ENCODE results near the gene HSPA1B.

DNA sequence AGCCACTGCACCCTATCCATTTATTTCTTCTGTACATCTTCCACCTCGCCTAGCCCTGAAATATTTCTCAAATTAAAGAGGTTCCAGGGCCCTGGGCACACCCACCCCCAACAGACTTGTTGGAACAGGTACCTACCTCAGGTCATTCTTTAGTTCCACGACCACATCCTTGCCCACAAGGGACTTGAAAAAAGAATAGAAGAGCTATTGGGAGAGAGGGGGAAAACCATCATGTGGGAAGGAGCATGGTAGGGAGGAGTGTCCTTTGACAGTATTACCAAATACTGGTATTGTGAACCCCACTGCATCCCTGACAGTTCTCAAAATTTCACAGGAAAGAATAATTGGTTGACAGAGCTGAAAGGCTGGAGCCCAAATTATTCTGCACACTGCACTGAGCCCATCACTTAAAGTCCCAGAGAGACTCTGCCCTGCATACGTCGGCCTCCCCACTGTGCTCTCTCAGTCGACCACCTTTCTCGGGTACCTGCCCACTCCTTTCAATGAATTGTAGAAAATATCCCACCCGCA is 21.5 kb upstream of the HSPA1B start:
- TF ChIP-seq, protein P1, sequence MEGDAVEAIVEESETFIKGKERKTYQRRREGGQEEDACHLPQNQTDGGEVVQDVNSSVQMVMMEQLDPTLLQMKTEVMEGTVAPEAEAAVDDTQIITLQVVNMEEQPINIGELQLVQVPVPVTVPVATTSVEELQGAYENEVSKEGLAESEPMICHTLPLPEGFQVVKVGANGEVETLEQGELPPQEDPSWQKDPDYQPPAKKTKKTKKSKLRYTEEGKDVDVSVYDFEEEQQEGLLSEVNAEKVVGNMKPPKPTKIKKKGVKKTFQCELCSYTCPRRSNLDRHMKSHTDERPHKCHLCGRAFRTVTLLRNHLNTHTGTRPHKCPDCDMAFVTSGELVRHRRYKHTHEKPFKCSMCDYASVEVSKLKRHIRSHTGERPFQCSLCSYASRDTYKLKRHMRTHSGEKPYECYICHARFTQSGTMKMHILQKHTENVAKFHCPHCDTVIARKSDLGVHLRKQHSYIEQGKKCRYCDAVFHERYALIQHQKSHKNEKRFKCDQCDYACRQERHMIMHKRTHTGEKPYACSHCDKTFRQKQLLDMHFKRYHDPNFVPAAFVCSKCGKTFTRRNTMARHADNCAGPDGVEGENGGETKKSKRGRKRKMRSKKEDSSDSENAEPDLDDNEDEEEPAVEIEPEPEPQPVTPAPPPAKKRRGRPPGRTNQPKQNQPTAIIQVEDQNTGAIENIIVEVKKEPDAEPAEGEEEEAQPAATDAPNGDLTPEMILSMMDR (conservative IDR thresholded peaks at IDR 0.05; ENCODE audit: low read depth, low read length): no peak
- TF ChIP-seq POLR2A (IDR thresholded peaks at IDR 0.05; ENCODE audit: low read depth, low read length): no peak
- TF ChIP-seq, protein P2, sequence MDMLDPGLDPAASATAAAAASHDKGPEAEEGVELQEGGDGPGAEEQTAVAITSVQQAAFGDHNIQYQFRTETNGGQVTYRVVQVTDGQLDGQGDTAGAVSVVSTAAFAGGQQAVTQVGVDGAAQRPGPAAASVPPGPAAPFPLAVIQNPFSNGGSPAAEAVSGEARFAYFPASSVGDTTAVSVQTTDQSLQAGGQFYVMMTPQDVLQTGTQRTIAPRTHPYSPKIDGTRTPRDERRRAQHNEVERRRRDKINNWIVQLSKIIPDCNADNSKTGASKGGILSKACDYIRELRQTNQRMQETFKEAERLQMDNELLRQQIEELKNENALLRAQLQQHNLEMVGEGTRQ (IDR thresholded peaks at IDR 0.05; ENCODE audit: low read depth, low read length): no peak
- no peak for TF ChIP-seq RAD21 (IDR thresholded peaks at IDR 0.05; ENCODE audit: low read length)
- TF ChIP-seq MXI1 (IDR thresholded peaks at IDR 0.05; ENCODE audit: borderline replicate concordance, low read depth, low read length): no peak
- no peak for TF ChIP-seq SMC3 (IDR thresholded peaks at IDR 0.05; ENCODE audit: low read depth, low read length)
- no peak for TF ChIP-seq RFX5 (IDR thresholded peaks at IDR 0.05; ENCODE audit: low read depth, low read length)
- TF ChIP-seq BHLHE40 (IDR thresholded peaks at IDR 0.05; ENCODE audit: low read depth, low read length): no peak
- TF ChIP-seq NFE2L2 (IDR thresholded peaks at IDR 0.05; ENCODE audit: low read depth, low read length): no peak
- no peak for TF ChIP-seq FOS (IDR thresholded peaks at IDR 0.05; ENCODE audit: low read depth, low read length)
- no peak for TF ChIP-seq MAFK (IDR thresholded peaks at IDR 0.05; ENCODE audit: low read depth, low read length)
- TF ChIP-seq CEBPB (IDR thresholded peaks at IDR 0.05; ENCODE audit: low read depth, low read length): no peak
- TF ChIP-seq RCOR1 (IDR thresholded peaks at IDR 0.05; ENCODE audit: insufficient replicate concordance, low read length): no peak

Data from IMR-90 (cell line).